GM19324 (cell line): Measurements from ENCODE around the gene EARS2.
"Not testable (repeated sequence)": the region's sequence is repeated elsewhere in the genome, so short reads cannot be mapped to it uniquely, and the experiment has no call there.

ENCODE experiments used
- ATAC-seq: cut with Tn5 transposase; IDR thresholded peaks from one replicate; pipeline ENCODE4 v1.9.1; 2021; ENCODE audit warnings: mild to moderate bottlenecking, moderate library complexity; ENCODE audit not compliant: unreplicated experiment, low FRiP score

EARS2 gene

DNA sequence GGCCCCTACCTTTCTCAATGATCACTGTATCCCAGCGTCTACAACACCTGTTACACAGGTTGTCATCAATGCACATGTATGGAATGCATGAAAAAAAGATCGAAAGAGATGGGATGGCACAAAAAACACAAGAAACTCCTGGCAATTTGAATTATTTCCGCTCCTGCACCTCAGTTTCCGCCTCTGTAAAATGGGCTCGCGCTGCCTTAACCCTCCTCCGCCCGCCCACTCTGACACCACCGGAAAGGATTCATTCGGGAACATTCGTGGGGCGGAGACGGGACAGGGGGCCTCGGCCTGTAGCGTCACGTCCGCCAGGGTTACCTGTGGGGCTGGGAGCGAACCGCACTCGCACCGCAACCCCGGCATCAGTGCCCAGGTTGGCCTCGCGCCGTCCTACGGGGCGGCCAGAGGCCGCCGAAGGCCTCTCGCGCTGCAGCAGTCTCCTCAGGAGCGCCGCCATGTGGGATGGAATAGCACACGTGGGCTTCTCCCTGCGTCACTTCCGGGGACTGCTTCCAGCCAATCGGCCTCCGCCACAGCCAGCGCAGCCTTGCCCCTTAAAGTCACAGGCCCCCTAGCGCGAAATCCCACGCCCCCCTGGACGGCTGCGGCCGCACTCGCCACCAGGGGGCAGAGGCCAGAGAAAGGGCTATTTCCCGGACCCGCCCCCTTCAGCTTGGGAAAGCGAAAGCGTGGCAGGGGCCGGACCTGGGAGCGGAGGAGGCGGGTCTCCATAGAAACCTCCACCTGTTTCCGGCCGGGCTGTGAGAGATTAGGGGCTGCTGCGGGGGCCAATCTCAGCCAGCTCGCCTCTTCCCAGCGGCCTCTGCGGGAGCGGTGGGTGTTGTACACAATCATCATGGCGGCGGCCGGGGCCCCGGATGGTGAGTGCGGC is at the start of gene EARS2, which contains the start of gene UBFD1:
EARS2 (minus strand) TSS at position 470 of the 898 bp plus-strand sequence; CDS start at position 463, 7 bp downstream.
UBFD1 (plus strand) TSS at position 847 of the 898 bp plus-strand sequence; CDS start at position 863, 16 bp downstream.
- peak; percentile 92 for ATAC-seq

DNA sequence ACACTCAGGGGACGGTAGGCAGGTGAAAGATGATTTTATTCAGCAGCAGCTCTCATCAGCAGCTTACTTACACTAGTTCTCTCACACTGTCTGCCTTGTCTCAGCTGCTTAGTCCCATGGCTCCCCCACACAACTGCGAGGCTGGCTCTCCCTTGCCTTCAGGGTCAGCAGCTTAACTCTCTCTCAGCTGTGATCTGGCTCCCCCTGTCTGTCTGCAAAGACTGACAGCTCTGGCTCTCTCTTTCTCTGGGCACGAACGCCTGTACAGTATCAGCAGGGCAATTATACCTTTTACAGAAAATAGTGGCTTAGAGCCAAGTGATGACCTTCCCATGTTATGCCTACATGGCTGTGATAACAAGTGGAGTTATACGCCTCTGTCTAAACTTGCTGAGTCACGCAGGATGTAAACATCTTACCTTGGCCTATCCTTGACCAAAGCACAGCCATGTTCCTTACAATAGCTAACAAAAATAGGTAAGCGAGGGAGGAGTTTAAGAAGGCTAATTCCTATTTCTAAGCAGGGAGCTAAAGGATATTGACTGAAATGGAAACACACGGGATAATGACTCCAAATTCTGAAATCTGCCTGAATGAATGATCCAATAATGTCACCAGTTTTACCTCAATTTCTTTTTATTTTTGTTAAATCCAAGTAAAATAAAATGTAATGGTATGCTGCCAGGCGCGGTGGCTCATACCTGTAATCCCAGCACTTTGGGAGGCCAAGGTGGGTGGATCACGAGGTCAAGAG is 40.0 kb upstream of the EARS2 start:
- no peak for ATAC-seq

DNA sequence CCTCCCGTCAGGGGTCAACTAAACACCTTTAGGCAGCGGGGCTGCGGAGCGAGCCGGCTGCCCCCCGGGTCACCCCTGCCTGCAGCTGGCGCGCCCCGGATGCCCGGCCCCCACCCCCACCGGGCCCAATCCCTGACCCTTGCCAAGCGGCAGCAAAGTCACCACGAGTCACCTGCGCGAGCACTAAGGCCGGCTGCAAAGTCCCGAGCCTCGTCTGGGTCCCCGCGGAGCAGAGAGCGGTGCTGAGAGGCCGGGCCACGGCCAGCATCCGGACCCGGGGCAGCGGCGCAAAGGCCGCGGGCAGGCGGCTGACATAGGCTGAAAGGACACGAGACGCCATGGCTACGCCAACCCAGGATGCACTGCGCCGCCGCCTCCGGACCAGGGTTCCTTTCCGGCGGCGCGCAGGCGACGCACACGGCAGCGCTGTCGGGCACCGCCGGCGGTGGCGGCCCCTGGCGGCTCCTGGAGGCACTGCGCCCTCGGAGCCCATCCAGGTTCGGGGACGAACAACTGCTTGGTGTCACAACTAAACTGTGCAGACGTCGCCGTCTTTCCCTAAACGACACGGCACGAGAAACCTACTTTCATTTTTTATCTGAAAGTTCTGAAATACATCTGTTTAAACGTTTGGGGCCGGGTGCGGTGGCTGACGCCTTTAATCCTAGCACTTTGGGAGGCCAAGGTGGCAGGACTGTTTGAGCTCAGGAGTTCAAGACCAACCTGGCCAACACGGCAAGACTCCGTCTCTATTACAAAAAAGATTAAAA is 39.0 kb upstream of the EARS2 start, which contains the start of gene NDUFAB1:
NDUFAB1 (minus strand) TSS at position 366 of the 770 bp plus-strand sequence; CDS start at position 340, 26 bp downstream.
- peak; percentile 91 for ATAC-seq

DNA sequence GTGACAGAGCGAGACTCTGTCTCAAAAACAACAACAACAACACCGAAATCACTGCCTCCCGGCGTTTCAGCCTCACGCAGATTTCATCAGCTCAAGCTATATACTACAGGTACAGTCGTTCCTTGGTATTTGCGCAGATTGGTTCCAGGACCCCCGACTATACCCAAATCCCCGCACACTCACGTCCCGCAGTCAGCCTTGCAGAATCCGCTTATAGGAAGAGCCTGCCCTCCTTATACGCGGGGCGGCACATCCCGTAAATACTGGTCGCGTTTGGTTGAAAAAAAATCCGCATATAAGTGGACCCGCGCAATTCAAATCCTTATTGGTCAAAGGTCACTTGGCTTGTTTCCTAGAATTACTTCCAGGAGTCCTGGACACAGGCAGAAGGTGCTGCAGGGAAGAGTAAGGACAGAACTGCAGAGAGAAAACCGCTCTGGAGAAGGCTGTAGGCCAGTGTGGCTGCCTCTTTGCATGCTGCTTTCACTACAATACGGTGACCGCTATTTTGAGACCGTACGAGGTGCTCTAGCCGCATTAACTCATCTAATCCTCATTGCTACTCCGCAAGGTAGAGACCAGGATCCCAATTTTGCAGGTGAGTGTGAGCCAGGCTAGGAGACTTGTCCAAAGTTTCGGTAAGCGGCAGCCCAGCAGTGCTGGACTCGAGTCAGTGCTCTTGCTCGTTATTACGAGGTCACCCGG is 38.2 kb upstream of the EARS2 start:
- ATAC-seq: no peak

DNA sequence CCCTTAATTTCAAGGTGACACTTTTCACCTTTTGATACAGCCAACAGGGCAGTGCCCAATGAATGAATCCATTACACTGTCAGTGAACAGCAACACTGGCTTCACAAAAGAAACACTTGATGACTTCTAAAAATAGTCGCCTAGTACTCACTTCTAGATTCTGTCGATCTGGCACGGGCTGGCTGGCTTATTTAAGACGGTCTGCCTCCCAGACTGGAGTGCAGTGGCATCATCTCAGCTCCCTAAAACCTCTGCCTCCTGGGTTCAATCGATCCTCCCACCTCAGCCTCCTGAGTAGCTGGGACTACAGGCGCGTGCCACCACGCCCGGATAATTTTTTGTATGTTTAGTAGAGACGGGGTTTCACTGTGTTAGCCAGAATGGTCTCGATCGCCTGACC is 37.0 kb upstream of the EARS2 start:
- no peak for ATAC-seq

DNA sequence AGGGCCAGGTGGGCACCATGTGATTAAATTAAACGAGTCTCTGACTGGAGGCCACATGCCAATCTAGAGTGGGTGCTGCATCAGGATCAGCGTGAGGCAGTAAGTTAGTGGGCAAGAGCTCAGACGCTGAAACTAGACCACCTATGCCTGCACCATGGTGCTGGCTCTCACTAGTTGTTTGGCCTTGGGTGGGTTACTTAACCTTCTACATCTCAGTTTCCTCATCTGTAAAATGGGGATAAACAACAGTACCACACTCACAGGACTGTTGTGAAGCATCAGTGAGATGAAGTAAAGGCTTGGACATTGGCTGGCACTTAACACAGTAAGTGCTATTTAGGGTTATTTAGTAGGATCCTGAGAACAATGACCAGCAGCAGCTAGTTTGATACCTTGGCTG is 33.0 kb upstream of the EARS2 start:
- no peak for ATAC-seq

DNA sequence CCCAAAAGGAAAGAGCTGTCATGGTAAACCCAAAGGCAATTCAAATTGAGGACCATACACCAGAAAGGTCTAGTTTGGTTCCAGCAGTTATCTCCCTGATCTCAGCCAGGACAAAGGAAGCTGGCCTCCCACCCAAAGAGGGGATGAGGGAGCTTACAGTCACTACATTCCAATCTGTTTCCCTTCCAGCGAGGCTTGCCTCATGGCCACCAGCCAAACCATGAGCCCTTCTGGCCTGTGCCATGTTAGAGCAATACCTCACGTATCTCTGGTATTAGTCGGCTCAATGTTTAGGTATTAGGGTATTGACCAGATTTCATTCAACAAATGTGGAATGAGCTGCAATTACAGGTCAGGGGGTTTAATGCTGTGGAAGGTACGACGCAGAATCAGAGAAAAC is 30.6 kb upstream of the EARS2 start:
- no peak for ATAC-seq

DNA sequence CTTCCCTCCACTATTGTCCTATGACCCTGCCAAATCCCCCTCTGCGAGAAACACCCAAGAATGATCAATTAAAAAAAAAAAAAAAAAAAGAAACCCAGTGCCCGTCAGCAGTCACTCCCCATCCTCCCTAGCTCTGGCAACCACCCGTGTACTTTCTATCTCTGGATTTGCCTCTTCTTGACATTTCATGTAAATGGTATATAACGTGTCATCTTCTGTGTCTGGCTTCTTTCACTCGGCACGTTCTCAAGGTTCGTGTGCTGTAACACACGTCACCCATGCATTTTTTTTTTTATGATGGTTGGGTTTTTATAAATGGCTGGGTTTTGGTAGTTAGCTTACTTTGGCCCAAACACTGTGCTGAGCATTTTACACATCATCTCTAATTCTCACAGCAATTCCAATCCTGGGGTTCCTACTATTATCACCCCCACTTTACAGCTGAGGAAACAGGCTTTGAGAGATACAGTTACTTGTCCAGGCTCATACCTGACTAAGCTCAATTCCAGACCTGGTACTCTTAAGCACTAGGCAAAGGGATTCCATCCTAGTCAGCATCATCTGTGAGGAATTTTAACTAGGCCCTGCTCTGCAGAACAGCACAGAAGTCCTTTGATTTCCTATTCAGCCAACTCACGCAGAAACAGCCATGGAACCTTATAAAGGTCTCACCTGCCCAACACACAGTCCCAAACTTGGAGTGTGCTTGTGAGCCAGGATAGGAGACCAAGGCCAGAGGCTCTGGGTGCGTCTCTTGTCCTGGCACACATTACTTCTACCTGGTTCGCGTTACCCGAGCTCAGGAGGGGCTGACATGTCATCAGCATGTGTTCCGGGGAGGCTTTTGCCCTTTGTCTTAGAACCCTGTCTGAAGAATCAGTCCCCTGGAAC is 27.3 kb upstream of the EARS2 start:
- ATAC-seq: no peak

DNA sequence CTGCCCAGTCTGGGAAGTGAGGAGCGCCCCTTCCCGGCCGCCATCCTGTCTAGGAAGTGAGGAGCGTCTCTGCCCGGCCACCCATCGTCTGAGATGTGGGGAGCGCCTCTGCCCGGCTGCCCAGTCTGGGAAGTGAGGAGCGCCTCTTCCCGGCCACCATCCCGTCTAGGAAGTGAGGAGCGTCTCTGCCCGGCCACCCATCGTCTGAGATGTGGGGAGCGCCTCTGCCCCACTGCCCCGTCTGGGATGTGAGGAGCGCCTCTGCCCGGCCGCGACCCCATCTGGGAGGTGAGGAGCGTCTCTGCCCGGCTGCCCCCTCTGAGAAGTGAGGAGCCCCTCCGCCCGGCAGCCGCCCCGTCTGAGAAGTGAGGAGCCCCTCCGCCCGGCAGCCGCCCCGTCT is 26.1 kb upstream of the EARS2 start:
- ATAC-seq: not testable (repeated sequence)

DNA sequence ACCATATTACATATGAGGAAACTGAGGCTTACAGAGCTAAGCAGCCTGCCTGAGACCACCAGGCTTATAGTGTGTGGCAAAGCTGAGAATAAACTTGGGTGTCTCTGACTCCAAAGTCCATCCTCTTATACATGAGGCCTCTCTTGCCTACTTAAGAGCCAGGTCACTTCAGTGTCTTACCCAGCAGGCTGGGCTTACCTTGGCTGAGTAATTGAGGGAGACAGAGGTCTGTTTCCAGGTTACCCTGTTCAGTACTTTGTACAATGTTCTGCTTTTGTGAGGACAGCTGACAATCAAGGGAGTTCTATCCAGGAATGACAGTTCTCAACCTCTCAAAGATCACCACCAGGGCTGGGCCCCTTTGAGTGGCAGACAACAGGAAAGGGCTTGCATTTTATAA is 24.6 kb upstream of the EARS2 start:
- ATAC-seq: no peak

DNA sequence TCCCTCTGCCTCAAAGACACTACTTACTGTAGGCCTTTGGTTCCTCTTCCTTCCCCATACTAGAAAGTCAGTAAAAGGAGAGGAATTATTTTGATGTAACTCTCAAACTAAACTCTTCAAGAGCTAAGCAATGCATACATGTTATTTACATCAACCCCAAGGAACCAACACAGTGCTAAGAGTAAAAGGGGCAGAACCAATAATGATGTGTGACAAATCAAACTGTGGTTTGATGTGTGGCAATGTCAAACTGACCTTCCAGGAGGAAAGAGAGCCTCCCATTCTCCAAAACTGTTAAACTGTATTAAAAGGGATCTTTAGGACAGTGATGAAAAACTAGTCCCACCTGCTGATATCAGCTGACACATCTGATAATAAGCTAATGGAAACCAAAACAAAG is 23.2 kb upstream of the EARS2 start:
- no peak for ATAC-seq

DNA sequence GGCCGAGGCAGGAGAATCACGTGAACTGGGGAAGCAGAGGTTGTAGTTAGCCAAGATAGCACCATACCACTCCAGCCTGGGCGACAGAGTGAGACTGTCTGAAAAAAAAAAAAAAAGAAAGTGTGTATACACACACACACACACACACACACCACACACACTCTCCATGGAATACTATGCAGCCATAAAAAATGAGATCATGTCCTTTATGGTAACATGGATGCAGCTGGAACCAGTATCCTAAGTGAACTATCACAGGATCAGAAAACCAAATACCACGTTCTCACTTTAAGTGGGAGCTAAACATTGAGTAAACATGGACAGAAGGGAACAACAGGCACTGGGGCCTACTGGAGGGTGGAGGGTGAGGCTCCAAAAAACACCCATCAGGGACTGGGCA is 22.2 kb upstream of the EARS2 start:
- no peak for ATAC-seq

DNA sequence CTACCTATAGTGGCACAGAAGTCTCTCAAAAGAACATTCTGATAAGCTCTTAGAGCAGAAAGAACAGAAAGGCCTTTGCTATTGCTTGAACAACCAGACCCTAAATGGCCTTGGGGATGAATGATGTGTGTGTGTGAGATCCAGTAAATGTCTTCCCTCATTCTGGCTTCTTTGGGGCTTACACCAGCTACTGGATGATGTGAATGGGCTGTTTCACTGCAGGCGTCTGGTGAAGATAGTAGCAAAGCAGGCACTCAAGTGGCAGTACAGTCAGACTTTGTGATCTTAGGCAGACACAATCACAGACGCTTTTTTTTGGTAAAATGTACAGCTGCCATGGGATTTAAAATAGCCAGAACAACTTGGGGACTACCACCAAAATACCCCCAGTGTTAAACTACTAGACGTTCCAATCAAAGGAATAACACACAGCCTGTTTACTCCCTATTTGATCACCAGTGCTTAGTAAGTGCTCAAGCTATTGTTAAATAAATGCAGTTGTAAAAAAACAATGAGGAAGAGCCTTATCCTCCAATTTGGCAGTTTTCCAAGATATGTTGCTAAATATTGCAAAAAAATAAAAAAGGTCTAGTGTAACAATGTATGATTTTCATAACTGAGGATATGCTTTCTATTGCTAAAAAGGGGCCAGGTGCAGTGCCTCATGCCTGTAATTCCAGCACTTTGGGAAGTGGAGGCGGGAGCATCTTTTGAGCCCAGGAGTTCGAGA is 21.1 kb upstream of the EARS2 start:
- ATAC-seq: no peak

DNA sequence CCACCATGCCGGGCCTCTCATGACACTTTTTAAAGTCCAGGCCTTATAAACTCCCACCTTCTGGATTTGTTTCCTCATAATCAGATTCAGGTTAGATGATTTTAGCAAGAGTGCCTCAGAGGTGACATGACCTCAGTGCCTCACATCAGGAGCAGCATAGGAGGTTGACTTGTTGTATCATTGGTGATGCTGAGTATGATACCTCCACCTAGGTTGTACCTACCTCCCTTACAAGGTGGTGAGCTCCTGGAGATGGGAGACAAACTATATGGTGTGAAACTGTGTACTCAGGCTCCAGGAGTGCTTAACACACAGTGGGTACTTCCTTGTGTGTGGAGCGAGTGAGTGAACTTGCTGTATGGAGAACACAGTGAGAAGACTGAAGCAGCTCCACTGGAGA is 20.3 kb upstream of the EARS2 start:
- no peak for ATAC-seq

DNA sequence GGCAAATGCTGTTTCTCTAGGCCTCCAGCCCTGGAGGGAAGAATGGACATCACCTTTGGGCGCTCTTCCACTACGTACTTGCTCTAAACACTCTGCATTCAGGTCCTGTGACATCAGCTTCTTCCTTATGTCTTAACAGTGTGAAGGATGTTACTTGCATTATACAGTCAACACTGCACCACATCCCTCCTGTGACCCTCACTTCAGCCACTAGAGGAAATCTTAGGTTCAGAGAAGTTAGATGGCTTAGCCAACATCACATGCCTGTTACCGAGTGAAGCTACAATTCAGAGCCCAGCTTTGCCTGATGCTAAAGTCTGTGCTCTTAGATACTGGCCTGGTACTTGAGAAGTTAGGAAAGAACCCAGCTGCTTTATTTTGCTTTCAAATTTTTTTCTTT is 18.7 kb upstream of the EARS2 start:
- no peak for ATAC-seq

DNA sequence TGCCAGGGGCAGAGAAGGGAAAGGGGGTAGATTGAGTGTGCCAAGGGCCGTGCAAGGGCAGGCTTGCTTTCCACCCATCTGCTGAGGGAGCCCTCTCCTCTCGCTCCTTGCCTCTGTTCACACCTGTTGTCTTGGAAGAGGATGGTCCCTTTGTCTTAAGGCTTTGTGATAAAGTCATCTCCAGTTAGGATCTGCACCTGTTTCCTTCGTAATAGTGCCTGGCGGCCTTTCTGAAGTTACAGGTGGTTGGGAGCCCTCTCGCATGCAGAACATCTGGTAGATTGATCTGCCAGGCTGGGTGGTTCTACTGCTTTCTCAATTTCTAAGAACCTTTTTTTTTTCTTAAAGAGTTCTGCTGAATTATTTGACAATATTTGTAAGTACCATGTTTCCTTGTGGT is 16.7 kb upstream of the EARS2 start:
- no peak for ATAC-seq

DNA sequence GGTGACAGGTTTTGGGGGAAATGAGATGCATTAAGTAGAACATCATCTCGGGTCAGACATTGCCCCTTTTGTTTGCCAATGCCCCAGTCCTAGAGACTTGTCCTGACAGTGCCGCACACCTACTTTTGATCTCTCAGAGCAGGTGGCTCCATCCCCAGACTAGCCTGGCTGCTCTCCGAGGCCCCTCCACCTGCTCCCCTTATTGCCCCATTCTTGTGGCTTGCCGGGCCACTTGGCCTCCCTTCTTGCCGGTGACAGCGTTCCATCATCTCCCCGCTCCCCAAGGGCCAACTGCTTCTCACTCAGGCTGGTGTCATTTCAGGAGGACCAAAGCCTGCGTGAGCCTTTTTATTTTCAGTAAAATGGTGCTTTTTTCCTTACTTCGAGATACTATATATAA is 15.2 kb upstream of the EARS2 start:
- ATAC-seq: no peak

DNA sequence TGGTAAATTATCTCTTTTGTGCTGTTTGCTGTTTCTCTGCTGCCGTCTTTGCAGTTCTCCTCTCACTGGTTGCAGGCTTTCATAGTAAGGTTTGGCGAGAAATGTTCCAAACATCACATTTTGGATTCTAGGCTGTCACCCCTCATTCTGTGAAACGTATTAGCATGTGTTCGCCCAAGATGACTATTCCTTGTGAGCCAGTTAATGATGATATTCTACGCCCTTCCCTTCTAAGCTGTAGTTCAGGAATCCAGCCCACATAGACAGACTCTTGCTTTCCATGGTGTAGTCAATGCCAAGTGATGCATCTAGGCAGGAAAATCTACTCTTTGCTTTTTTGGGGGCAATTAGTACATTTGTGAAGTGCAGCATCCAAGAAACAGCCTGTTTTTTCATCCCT is 14.7 kb upstream of the EARS2 start:
- no peak for ATAC-seq
